Measurements from ENCODE around the gene RBFA. TPM values are rescaled to one million over a fixed set of nuclear protein-coding genes. Genes with fewer than 3 reads are reported as not detected.
A peak's percentile ranks its signal among the peaks of the same experiment; 100 is the strongest.

RBFA gene
- total RNA-seq, 2 donors from 2014 or later, result 23.0 to 47.3 TPM

GRCh38 chr18:80037869-80038630, 3.8 kb downstream of the RBFA start:
- no peaks in the 10 kb centered on the region for H3K27me3 Mint-ChIP-seq
- no peak for ATAC-seq
- no peak for DNase-seq (ENCODE audit: low spot score)

DNA sequence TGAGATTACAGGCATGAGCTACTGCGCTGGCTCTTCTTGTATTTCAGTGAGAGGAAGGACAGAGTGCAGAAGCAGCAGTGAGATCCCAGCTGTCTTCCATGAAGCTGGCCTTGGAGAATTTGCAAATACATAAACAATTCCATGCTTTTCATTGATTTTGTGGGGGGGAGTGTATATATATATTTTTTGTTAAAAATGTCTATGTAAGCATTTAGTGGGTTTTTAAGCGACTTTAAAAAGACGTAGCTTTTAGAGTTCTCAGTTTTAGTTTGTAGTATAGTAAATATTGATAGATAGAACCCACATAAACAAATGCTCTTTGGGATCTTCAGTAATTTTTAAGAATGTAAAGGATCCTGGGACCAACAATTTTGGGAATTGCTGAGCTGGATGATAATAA, 6.3 kb downstream of the RBFA start:
- Mint-ChIP-seq H3K27ac (no peak overlapping the region), H3K4me3 (no peak overlapping the region)

More at GRCh38 chr18:80037869-80038630, 3.8 kb downstream of the RBFA start:
- Mint-ChIP-seq H3K4me1 (ENCODE audit: low read depth in 2 of 2) (peaks cover 16 to 22% of the 10 kb centered on the region in 2 donors), H3K27ac (no peak overlapping the region), H3K36me3 (peaks cover 1% of the 10 kb centered on the region), H3K4me3 (no peak overlapping the region), H3K9me3 (peaks cover under 1% of the 10 kb centered on the region)

GRCh38 chr18:80041424-80041823, 7.2 kb downstream of the RBFA start:
- DNase-seq (ENCODE audit: low spot score) (no peak), ATAC-seq (no peak)
- no peaks in the 10 kb centered on the region for H3K9me3 Mint-ChIP-seq
- H3K4me3 Mint-ChIP-seq, result no peak overlapping the region
- no peaks in the 10 kb centered on the region for H3K27me3 Mint-ChIP-seq
- H3K36me3 Mint-ChIP-seq, result peaks cover 4% of the 10 kb centered on the region
- H3K27ac Mint-ChIP-seq, result no peak overlapping the region
- no peaks in the 10 kb centered on the region for H3K4me1 Mint-ChIP-seq (ENCODE audit: low read depth in 2 of 2)

More for the DNA sequence above, 6.3 kb downstream of the RBFA start:
- ATAC-seq (no peak), DNase-seq (ENCODE audit: low spot score) (no peak)
- Mint-ChIP-seq H3K27me3 (no peaks in the 10 kb centered on the region), H3K9me3 (no peaks in the 10 kb centered on the region), H3K4me1 (ENCODE audit: low read depth in 2 of 2) (peaks cover 6 to 8% of the 10 kb centered on the region in 2 donors), H3K36me3 (peaks cover 4% of the 10 kb centered on the region)

DNA sequence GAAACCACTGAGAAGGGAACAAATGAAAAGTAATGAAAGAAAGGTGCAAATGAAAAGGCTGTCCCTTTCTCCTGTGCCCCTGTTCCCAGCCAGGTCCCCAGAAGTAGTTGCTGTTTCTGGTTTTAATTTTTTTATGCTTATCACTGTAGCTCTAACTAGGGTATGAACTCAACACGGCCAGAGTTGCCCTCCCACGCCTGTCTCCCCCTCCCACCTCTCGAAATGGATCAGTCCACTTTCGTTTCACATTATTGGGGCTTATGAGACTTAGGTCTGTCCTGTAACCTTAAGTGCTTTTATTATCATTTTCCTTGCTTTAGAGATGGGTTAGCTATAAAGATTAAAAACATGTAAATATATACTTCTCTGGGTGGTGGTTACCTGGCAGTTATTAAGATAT, 8.6 kb downstream of the RBFA start:
- Mint-ChIP-seq H3K4me3 (no peak overlapping the region), H3K36me3 (peaks cover 4% of the 10 kb centered on the region), H3K27me3 (no peaks in the 10 kb centered on the region), H3K27ac (no peak overlapping the region), H3K4me1 (ENCODE audit: low read depth in 2 of 2) (no peaks in the 10 kb centered on the region), H3K9me3 (no peaks in the 10 kb centered on the region)
- ATAC-seq, result no peak
- DNase-seq (ENCODE audit: low spot score), result no peak

DNA sequence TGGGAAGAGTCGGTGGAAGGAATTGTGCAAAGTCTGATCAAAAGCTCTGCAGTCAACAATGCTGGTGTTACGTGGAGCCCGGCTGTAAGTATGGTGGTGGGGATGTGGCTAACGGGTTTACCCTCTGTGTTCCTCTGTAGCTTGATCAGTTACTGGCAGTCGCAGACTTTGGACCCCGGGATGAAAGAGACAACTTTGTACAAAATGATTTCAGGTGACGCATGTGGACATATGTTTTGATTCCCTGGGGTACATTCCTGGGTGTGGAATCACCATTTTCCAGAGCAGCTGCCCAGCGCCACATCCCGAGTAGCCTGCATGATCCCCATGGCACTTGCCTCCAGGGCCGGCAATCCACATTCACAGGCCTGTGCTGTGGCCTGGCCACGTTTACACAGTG, 9.8 kb downstream of the RBFA start:
- H3K4me1 Mint-ChIP-seq (ENCODE audit: low read depth in 2 of 2), result no peaks in the 10 kb centered on the region
- H3K9me3 Mint-ChIP-seq, result no peaks in the 10 kb centered on the region
- no peaks in the 10 kb centered on the region for H3K27me3 Mint-ChIP-seq
- ATAC-seq (peak in 1 of 2 donors; percentile 11), DNase-seq (ENCODE audit: low spot score) (no peak)
- H3K36me3 Mint-ChIP-seq, result peaks cover 4% of the 10 kb centered on the region
- H3K27ac Mint-ChIP-seq, result no peak overlapping the region
- no peak overlapping the region for H3K4me3 Mint-ChIP-seq

DNA sequence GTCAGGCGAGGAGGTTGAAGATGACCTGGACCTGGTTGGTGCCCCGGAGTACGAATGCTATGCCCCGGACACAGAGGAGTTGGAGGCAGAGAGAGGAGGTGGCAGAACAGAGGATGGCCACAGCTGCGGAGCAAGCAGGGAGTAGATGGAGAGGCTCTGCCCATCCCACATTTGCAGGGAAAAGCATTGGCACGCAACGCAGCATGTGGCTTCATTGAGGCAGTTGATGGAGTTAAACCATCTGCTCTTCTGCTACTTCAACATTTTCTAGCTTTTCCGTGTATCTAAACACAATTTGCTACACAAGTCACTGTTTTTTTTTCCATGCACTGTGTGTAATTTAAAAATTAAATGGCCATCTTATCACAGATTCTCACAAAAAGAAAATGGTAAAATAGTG, 11.8 kb downstream of the RBFA start:
- no peaks in the 10 kb centered on the region for H3K27me3 Mint-ChIP-seq
- no peak for DNase-seq (ENCODE audit: low spot score)
- H3K9me3 Mint-ChIP-seq, result peaks cover under 1% of the 10 kb centered on the region
- peaks cover 11% of the 10 kb centered on the region for H3K36me3 Mint-ChIP-seq
- no peaks in the 10 kb centered on the region for H3K4me1 Mint-ChIP-seq (ENCODE audit: low read depth in 2 of 2)
- no peak overlapping the region for H3K27ac Mint-ChIP-seq
- no peak for ATAC-seq
- H3K4me3 Mint-ChIP-seq, result no peak overlapping the region

DNA sequence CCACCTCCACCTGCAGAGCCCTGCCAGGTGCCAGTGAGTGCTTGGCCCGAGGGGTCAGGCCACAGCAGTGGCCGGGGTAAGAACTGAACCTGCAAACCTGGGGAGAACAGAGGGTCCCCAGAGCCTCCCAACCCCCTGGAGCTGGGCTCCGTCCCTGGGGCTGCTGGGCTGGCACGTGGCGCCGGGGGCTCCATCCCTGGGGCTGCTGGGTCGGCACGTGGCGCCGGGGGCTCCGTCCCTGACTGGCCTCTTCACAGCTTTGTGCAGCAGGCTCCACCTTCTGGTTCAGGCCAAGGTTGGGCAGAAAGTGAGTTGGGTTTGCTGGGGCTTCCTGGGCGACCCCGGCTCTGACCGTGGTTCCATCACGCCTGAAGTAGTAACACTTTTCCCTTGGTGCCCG, 12.2 kb downstream of the RBFA start:
- Mint-ChIP-seq H3K36me3 (peaks cover 16% of the 10 kb centered on the region), H3K27me3 (no peaks in the 10 kb centered on the region), H3K4me1 (ENCODE audit: low read depth in 2 of 2) (no peaks in the 10 kb centered on the region), H3K4me3 (no peak overlapping the region), H3K27ac (no peak overlapping the region), H3K9me3 (peaks cover 5% of the 10 kb centered on the region)
- ATAC-seq (no peak), DNase-seq (ENCODE audit: low spot score) (no peak)

DNA sequence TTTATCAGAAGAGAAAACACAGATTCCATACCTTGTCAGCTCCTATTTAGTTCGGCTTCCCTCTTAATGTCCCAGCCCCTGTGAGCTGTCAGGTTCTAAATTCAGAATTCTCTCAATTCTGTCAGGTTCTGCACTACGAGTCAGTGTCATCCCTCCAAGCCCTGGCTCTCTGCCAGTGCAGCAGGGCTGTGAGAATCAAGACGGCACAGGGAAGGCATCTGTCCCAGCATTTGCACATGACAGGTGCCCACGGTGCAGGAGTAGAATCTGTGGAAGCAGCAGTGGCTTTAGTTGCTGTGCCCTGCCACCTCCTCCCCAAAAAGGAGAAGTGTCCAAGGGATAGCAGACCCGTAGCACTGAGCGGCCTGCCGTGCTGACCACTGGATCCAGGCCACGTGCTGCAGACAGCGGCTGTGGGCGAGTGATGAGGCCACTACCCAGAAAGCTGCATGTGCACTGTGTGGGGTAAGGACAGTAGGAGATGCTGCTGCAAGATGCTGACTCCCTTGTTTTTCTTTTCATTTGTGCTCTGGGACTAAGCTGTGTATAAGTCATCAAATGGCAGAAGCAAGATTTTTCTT, 12.8 kb downstream of the RBFA start:
- H3K36me3 Mint-ChIP-seq, result peaks cover 21% of the 10 kb centered on the region
- H3K4me3 Mint-ChIP-seq, result no peak overlapping the region
- H3K27me3 Mint-ChIP-seq, result no peaks in the 10 kb centered on the region
- peaks cover 6% of the 10 kb centered on the region for H3K9me3 Mint-ChIP-seq
- ATAC-seq, result no peak
- no peaks in the 10 kb centered on the region for H3K4me1 Mint-ChIP-seq (ENCODE audit: low read depth in 2 of 2)
- DNase-seq (ENCODE audit: low spot score), result no peak
- no peak overlapping the region for H3K27ac Mint-ChIP-seq

- no peaks in the 10 kb centered on the region for H3K4me1 Mint-ChIP-seq (ENCODE audit: low read depth in 2 of 2)
- H3K27me3 Mint-ChIP-seq, result no peaks in the 10 kb centered on the region
- ATAC-seq (no peak), DNase-seq (ENCODE audit: low spot score) (no peak)
- H3K9me3 Mint-ChIP-seq, result peaks cover 21% of the 10 kb centered on the region
- peaks cover 38% of the 10 kb centered on the region for H3K36me3 Mint-ChIP-seq
- no peak overlapping the region for H3K4me3 Mint-ChIP-seq
- no peak overlapping the region for H3K27ac Mint-ChIP-seq
Measured at GRCh38 chr18:80050797-80051196, 16.6 kb downstream of the RBFA start.

DNA sequence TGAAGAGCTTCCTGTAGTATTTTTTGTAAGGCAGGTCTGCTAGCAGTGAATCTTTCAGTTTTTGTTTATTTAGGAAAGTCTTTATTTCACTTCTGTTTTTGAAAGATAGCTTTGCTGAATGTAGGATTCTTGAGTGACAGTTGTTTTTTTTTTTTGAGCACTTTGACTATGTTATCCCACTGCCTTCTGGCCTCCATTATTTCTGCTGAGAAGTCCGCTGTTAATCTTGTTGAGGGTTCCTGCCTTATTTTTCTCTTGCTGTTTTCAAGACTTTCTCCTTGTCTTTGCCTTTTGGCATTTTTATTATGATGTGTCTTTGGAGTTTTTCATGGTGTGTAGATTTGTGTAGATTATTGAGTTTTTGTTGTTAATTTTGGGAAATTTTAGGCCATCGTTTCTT, 21.9 kb downstream of the RBFA start:
- no peak for DNase-seq (ENCODE audit: low spot score)
- no peaks in the 10 kb centered on the region for H3K4me1 Mint-ChIP-seq (ENCODE audit: low read depth in 2 of 2)
- H3K27ac Mint-ChIP-seq, result no peak overlapping the region
- H3K27me3 Mint-ChIP-seq, result no peaks in the 10 kb centered on the region
- H3K9me3 Mint-ChIP-seq, result peaks cover 36% of the 10 kb centered on the region
- peaks cover 43% of the 10 kb centered on the region for H3K36me3 Mint-ChIP-seq
- no peak overlapping the region for H3K4me3 Mint-ChIP-seq
- no peak for ATAC-seq

GRCh38 chr18:80059945-80060344, 25.7 kb downstream of the RBFA start:
- no peak overlapping the region for H3K27ac Mint-ChIP-seq
- no peaks in the 10 kb centered on the region for H3K27me3 Mint-ChIP-seq
- H3K4me1 Mint-ChIP-seq (ENCODE audit: low read depth in 2 of 2), result no peaks in the 10 kb centered on the region
- DNase-seq (ENCODE audit: low spot score) (no peak), ATAC-seq (no peak)
- peaks cover 17% of the 10 kb centered on the region for H3K9me3 Mint-ChIP-seq
- peaks cover 17% of the 10 kb centered on the region for H3K36me3 Mint-ChIP-seq
- H3K4me3 Mint-ChIP-seq, result no peak overlapping the region

DNA sequence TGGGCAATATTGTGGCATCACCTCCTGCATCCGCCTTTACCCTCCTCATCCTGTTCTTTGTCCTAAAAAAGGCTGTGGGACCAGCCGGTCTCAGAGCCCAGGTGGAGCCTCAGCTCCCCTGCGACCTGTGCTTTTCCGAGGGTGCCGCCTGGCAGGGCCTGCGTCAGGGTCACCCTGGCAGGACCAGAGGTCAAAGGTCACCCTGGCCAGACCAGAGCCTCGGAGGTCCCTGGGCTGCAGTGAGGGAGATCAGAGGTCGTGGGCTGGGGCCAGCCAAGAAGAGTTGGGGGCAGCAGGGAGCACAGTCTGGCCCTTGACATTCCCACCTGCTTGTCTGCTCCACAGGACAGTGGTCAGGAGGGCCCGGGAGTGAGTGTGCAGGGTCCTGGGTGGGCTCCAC, 31.5 kb downstream of the RBFA start:
- ATAC-seq (no peak), DNase-seq (ENCODE audit: low spot score) (no peak)
- Mint-ChIP-seq H3K27ac (no peak overlapping the region), H3K4me1 (ENCODE audit: low read depth in 2 of 2) (no peaks in the 10 kb centered on the region), H3K36me3 (no peaks in the 10 kb centered on the region), H3K9me3 (no peaks in the 10 kb centered on the region), H3K27me3 (no peaks in the 10 kb centered on the region), H3K4me3 (no peak overlapping the region)

DNA sequence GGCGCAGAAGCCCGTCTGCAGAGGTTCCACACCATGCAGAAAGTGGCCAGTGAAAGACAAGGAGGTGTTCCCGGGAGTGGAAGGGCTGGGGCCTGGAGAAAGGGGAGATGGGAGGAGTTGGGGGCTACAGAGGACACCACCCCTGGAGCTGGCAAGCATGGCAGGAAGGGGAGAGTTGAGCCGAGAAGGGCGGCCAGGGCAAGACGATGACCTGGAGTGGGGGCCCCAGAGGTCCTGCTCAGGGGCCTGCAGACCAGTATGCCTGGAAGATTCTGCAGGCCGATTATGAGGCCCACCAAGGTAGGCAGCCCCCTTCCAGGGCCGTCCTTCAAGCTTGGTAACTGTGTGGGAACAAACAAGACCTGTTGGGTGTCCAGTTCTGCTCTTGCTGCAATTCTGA, 33.1 kb downstream of the RBFA start:
- Mint-ChIP-seq H3K9me3 (no peaks in the 10 kb centered on the region), H3K27me3 (no peaks in the 10 kb centered on the region), H3K36me3 (no peaks in the 10 kb centered on the region), H3K27ac (no peak overlapping the region), H3K4me1 (ENCODE audit: low read depth in 2 of 2) (no peaks in the 10 kb centered on the region), H3K4me3 (no peak overlapping the region)
- DNase-seq (ENCODE audit: low spot score), result no peak
- no peak for ATAC-seq

- no peak overlapping the region for H3K27ac Mint-ChIP-seq
- H3K4me1 Mint-ChIP-seq (ENCODE audit: low read depth in 2 of 2), result no peaks in the 10 kb centered on the region
- H3K36me3 Mint-ChIP-seq, result no peaks in the 10 kb centered on the region
- H3K9me3 Mint-ChIP-seq, result no peaks in the 10 kb centered on the region
- ATAC-seq (no peak), DNase-seq (ENCODE audit: low spot score) (no peak)
- no peak overlapping the region for H3K4me3 Mint-ChIP-seq
- H3K27me3 Mint-ChIP-seq, result no peaks in the 10 kb centered on the region
Measured at GRCh38 chr18:80067897-80068296, 33.7 kb downstream of the RBFA start.

All from natural killer cell treated with Interleukin-12 subunit alpha and Interleukin-12 subunit beta and Interleukin-15 and Interleukin-18, amount 100 ng/mL, for 72 hours (primary cell).